Endothelial cell of umbilical vein (primary cell): ENCODE measurements around the gene ZFAND6.
"Not testable (repeated sequence)": the region's sequence is repeated elsewhere in the genome, so short reads cannot be mapped to it uniquely, and the experiment has no call there.

Experiments
- EZH2 ChIP-seq: IDR thresholded peaks from 2 replicates; pipeline ENCODE4 v1.6.1; 2012; ENCODE audit warnings: borderline replicate concordance, low read depth, mild to moderate bottlenecking, moderate library complexity, low read length, inconsistent platforms; ENCODE audit not compliant: severe bottlenecking
- FOS ChIP-seq: IDR thresholded peaks from 2 replicates; pipeline ENCODE4 v1.6.1; 2011; ENCODE audit warnings: mild to moderate bottlenecking, low read length, moderate library complexity, borderline replicate concordance; ENCODE audit not compliant: insufficient read depth
- GATA2 ChIP-seq: IDR thresholded peaks from 2 replicates; pipeline ENCODE4 v1.7.0; 2011; ENCODE audit warnings: low read depth, mild to moderate bottlenecking, moderate library complexity, mixed read lengths, low read length; ENCODE audit not compliant: insufficient read length, insufficient read depth
- JUN ChIP-seq: IDR thresholded peaks from 2 replicates; pipeline ENCODE4 v1.6.1; 2011; ENCODE audit warnings: borderline replicate concordance, low read depth; ENCODE audit not compliant: insufficient read length, insufficient read depth
- MYC ChIP-seq: IDR thresholded peaks from one replicate; pipeline ENCODE4 v1.6.1; 2011; ENCODE audit warnings: mild to moderate bottlenecking, low read depth, low read length
- POLR2A ChIP-seq: IDR thresholded peaks from 2 replicates; pipeline ENCODE4 v1.6.1; 2012; ENCODE audit warnings: low read depth, mild to moderate bottlenecking, control low read depth, low read length
- POLR2AphosphoS5 ChIP-seq: IDR thresholded peaks from 2 replicates; pipeline ENCODE4 v1.6.1; 2012; ENCODE audit warnings: low read depth, mild to moderate bottlenecking, control low read depth, low read length, moderate library complexity; ENCODE audit not compliant: insufficient read depth
- TF ChIP-seq, protein P1 (sequence below), 2 donors: IDR thresholded peaks; 1 replicate in 1 of 2; 2 replicates in 1 of 2; pipeline ENCODE4 v1.5.1; 2011; ENCODE audit warnings: low read length in 2 of 2, mild to moderate bottlenecking in 2 of 2, moderate library complexity in 2 of 2, control low read depth in 1 of 2, inconsistent platforms in 1 of 2, low read depth in 1 of 2; ENCODE audit not compliant: insufficient read depth in 1 of 2; ENCODE audit errors: extremely low read depth in 1 of 2
- TF ChIP-seq, protein P2 (sequence below): IDR thresholded peaks from 2 replicates; pipeline ENCODE4 v1.6.1; 2011; ENCODE audit not compliant: insufficient read depth, insufficient read length

DNA sequence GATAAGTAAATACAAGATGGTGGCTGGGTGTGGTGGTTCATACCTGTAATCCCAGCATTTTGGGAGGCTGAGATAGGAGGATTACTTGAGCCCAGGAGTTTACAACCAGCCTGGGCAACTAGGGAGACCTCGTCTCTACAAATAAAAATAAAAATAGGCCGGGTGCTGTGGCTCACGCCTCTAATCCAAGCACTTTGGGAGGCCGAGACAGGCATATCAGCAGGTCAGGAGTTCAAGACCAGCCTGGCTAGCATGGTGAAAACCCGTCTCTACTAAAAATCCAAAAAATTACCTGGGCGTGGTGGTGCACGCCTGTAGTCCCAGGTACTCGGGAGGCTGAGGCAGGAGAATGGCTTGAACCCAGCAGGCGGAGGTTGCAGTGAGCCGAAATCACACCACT lies 14.3 kb upstream of the ZFAND6 start:
- TF ChIP-seq, protein P1, sequence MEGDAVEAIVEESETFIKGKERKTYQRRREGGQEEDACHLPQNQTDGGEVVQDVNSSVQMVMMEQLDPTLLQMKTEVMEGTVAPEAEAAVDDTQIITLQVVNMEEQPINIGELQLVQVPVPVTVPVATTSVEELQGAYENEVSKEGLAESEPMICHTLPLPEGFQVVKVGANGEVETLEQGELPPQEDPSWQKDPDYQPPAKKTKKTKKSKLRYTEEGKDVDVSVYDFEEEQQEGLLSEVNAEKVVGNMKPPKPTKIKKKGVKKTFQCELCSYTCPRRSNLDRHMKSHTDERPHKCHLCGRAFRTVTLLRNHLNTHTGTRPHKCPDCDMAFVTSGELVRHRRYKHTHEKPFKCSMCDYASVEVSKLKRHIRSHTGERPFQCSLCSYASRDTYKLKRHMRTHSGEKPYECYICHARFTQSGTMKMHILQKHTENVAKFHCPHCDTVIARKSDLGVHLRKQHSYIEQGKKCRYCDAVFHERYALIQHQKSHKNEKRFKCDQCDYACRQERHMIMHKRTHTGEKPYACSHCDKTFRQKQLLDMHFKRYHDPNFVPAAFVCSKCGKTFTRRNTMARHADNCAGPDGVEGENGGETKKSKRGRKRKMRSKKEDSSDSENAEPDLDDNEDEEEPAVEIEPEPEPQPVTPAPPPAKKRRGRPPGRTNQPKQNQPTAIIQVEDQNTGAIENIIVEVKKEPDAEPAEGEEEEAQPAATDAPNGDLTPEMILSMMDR (IDR thresholded peaks at IDR 0.05; ENCODE audit: extremely low read depth in 1 of 2, insufficient read depth in 1 of 2, low read depth in 1 of 2, low read length in 2 of 2): not testable (repeated sequence)
- TF ChIP-seq POLR2A, JUN, EZH2, POLR2AphosphoS5, FOS, GATA2, MYC: not testable (repeated sequence)
- TF ChIP-seq, protein P2, sequence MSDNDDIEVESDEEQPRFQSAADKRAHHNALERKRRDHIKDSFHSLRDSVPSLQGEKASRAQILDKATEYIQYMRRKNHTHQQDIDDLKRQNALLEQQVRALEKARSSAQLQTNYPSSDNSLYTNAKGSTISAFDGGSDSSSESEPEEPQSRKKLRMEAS: not testable (repeated sequence)
